Posterior vena cava (tissue), 2 donors: ENCODE data around the gene HRG. TPM values are rescaled to one million over a fixed set of nuclear protein-coding genes. Genes with fewer than 3 reads are reported as not detected.
A peak's percentile ranks its signal among the peaks of the same experiment; 100 is the strongest.
"Not testable (repeated sequence)": the region's sequence is repeated elsewhere in the genome, so short reads cannot be mapped to it uniquely, and the experiment has no call there.

Source experiments
- DNase-seq: peaks from one replicate; pipeline ENCODE4 v3.0.0-alpha.2; 2020; ENCODE audit warnings: low spot score
- intact Hi-C, 2 donors: fragments of 100-400 bp; cut with DNase I; formaldehyde crosslinking; loops; one replicate each; pipeline versions ENCODE4 v1.14.1 to v1.14.2; 2022 to 2023
- long read RNA-seq, 2 donors: library from polyadenylated mRNA; unstranded; transcript quantifications; one replicate each; pipeline ENCODE4 v2.0.0, GENCODE V29; 2020 to 2021
- total RNA-seq, 2 donors: library from RNA; stranded (reverse); fragmentation: NEBNext Ultra II Directional; extraction: Animal tissue kit (Norgen Biotek cat#: 25700); gene quantifications; one replicate each; pipeline ENCODE4 v1.2.1, GENCODE V29; 2021
- donor health status: DM: yes; HTN: yes; CAD: no.
- donor health status: DM: yes; HTN: yes; CAD: no.

HRG gene
- not detected for total RNA-seq
- long read RNA-seq, donor 1 = 0 reads
- long read RNA-seq, donor 2 = 0 reads

GRCh38 chr3:186665625-186666188, at the start of gene HRG:
TSS of gene HRG (plus strand) at chr3:186666014. CDS start at chr3:186666032, 18 bp downstream.
- intact Hi-C loops = no loop called here
- no peak for DNase-seq

GRCh38 chr3:186616299-186616617, 49.6 kb upstream of the HRG start:
- intact Hi-C loops = loop anchor here (5.0 to 10.0 kb wide), 2 partner anchors 201 to 209 kb away; no protein-coding TSS in a partner anchor
- DNase-seq = no peak

DNA sequence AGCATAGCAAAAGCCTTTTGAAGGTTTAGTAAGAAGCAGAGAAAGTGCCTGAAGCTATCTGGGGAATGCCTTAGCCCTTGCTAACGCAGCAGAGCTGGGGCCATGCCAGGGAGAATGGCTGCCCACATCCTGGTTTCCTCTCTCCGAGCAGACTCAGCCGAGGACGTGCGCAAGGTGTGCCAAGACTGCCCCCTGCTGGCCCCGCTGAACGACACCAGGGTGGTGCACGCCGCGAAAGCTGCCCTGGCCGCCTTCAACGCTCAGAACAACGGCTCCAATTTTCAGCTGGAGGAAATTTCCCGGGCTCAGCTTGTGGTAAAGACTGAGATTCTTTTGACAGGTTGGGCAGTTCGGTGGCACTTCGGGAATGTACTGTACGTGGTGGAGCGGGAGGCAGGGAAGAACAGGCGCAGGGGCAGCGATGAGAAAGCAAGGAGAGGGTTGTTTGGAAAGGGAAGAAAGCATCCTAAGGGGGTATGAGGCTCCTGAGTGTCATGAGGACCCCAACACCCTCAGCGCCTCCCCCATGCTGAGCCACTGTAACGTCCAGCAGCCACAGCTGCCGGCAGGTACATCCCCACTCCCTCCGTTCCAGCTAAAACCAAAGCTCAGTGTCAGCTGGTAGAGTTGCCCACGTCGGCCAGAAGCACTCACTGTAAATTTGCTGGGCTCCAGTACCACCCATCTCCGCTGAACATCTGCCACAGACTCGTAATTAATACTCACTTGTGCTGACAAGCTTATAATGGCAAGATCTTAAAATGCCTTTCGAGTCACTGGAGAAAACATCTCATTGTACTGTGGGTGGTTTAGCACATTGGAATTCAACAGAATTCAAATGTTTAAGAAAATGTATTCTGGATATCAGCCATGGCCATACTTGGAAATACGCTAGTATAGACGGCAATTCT, 48.5 kb upstream of the HRG start:
- intact Hi-C loops = loop anchor here (5.0 to 10.0 kb wide), 2 partner anchors 200 to 208 kb away; no protein-coding TSS in a partner anchor
- peak; percentile 97 for DNase-seq

GRCh38 chr3:186618318-186618938, 47.4 kb upstream of the HRG start:
- intact Hi-C loops = loop anchor here (5.0 to 10.0 kb wide), 2 partner anchors 199 to 206 kb away; no protein-coding TSS in a partner anchor
- no peak for DNase-seq

DNA sequence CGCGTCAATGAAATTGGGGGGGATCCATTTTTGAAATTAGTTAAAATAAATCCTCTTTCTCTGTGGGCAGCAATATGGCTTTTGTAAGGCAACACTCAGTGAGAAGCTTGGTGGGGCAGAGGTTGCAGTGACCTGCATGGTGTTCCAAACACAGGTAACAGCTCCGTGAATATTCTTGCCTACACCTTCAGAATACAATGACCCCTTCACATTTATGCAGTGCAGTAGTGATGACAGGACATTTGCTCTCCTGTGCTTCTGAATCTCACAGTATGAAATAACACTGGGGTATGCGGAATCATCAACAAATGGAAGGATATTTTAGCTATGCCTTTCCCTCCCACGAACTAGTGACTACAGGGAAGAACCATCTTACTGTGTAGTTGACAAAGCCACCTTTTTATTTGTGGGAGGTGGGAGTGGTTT, 46.0 kb upstream of the HRG start:
- DNase-seq = no peak
- intact Hi-C loops = loop anchor here (5.0 to 10.0 kb wide), 2 partner anchors 198 to 205 kb away; no protein-coding TSS in a partner anchor

DNA sequence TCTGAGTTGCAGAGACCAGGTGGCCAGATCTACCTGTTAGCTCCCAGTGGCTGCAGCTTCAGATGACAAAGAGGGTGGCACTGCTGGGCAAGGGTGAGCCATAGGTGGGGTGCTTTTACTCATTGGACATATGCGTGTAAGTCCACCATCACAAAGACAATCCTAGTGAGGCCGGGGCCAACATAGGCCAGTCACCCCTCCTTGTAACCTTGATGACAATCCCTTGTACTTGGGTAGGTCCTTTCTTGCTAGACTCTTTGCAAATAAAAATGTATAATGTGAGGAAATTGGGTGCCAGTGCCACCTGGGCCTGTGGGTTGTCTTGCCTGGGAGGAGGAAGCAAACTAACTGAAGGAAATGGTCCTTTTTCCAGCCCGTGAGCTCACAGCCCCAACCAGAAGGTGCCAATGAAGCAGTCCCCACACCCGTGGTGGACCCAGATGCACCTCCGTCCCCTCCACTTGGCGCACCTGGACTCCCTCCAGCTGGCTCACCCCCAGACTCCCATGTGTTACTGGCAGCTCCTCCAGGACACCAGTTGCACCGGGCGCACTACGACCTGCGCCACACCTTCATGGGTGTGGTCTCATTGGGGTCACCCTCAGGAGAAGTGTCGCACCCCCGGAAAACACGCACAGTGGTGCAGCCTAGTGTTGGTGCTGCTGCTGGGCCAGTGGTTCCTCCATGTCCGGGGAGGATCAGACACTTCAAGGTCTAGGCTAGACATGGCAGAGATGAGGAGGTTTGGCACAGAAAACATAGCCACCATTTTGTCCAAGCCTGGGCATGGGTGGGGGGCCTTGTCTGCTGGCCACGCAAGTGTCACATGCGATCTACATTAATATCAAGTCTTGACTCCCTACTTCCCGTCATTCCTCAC, 45.4 kb upstream of the HRG start:
- intact Hi-C loops = no loop called here
- DNase-seq = no peak

DNA sequence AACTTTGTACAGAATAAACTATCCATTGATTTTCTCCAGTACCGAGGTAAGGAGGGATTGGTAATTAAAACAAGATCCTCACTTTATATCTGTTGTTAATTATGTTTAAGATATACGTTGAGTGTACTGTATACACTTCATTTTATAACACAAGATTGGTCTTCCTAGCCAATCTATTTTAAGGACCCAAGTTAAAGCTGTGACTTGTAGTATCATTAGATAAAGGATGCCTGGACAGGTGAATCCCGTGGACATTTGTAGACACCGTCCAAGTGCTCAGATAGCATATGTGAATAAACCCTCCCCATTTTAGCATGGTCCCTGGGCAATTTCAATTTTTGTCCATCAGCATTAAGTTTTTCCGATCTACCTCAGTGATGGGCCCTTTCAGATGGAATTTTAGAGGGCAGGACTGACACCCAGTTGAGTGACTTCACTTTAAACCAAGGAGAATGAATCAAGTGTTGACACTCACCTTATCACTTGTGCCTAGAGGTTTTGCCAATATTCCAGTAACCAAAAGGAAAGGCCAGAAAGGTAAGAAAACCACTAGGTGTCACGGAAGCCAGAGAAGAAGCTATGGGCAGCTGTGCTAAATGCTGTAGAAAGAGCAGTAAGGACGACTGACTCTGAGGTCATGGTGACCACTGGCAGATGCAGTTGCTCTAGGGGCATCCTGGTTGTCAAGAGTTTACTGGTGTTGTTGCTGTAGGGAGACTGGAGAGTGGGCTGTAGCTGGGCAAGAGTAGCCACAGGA, 43.7 kb upstream of the HRG start:
- intact Hi-C loops = no loop called here
- DNase-seq = no peak

DNA sequence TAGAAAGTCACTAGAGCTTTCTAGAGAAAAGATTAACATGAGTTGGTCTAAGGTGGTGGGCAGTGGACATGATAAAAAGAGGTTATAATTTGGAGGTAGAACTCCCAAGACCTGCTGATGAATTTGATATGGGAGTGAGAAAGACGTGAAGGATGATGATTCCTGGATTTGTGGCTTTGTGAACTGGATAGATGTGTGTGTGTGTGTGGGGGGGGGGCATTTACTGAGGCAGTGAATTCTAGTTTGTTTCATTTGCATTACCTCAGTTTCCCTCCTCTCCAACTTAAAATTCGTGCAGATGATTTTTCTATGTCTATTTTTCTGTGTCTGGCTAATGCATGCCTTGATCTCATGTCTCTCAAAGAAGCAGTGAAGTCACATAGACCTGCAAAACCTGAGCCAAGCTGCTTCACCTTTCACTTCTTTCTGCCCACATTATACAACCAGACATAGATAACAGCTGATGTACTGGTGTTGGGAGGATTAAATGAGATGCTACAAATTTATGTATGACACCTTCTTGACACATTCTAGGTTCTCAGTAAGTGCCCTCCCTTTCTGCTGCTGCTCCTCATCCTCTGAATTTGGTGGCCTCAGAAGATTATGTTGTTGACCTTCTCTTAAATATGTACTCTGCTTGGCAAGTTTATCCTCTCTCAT, 43.0 kb upstream of the HRG start:
- DNase-seq = no peak
- intact Hi-C loops = no loop called here

GRCh38 chr3:186624598-186624997, 41.2 kb upstream of the HRG start:
- DNase-seq = no peak
- intact Hi-C loops = loop anchor here in 1 of 2 donors (2.0 kb wide), 1 partner anchor 20 kb away; no protein-coding TSS in a partner anchor

DNA sequence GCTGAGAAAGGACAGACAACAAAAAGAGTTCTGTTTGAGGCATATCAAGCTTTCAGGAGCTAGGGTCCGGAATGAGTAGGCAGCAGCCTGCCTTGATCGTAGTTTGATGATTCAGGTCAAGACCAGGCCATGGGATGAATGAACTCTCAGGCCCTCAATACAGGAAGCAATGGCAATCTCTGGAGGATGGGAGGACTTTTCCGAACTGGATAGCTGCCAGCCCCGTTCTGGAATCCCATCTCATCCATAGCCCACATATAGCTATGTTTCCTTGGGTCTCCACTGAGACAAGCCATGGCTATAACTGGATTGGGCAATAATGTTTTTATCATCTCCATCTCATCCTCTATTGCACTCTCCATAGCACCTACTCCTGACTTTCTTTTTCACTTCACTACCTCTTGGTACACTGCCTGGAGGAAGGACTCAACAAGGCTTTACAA, 40.2 kb upstream of the HRG start:
- DNase-seq = no peak
- intact Hi-C loops = loop anchor here in 1 of 2 donors (2.0 kb wide), 1 partner anchor 19 kb away; no protein-coding TSS in a partner anchor

DNA sequence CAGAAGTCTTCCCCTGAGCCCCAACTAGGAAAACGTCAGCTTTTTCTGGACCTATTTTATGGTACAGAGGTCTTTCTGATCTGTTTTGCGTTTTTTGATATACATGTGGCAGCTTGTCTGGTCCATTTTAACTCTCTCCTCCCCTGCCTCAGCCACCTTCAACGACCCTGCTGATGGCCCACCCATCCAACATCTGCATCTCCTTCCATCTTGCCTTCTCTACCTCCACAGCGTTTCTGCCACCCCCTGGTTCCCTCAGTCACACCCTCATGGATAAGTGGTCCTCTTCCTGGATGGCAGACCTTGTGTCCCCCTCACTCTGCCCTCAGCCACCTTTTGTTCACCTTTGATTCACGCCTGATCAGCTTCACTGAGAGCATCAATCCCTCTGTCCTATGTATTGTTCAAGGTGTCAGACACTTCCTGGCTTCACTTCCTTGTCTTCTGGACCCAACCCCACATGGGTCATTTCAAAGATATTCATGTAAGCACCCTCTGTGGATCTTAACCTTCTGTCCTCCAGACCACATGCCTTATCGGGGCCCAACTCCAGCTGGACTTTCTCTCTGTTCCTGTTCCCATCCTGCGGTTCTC, 39.5 kb upstream of the HRG start:
- intact Hi-C loops = no loop called here

DNA sequence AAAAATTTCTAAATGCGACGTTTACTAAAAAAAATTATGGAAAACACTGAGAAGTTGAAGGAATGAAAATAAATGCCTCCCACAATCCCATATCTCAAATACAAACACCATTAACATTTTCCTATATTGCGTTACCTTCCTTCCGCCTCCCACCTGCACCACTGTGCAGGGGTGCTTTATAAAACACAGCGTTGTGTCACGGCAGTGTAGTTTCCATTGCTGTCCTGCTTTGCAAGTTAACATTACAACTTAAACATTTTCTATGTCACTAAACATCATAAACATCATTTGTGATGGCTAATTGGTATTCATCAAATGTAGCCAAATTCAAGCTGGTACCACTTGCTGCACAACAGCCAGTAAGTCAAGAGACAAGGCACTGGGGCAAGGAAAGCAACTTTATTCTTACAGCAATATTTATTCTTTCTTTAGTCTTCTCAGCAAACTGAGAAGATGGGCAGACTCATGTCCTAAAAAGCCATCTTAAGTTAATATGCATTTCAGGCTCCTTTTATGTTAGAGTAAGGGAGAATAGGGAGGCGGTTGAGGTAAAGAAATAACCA, 37.9 kb upstream of the HRG start:
- intact Hi-C loops = no loop called here
- no peak for DNase-seq

More for the DNA sequence above, 39.5 kb upstream of the HRG start:
- no peak for DNase-seq

DNA sequence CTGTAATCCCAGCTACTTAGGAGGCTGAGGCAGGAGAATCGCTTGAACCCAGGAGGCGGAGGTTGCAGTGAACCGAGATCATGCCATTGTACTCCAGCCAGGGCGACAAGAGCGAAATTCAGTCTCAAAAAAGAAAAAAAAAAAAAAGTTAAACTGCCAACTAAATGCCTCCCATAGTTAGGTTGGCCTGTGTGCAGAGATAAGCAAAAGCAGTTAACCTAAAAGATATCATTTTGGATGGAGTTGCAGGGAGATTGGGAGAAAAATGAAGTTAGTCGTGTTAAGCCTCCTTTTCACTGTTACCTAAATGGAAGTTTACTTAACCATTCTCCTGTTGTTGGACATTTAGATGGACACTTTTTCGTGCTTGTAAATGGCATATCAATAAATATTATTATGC, 37.1 kb upstream of the HRG start:
- no peak for DNase-seq

GRCh38 chr3:186630950-186631641, 34.7 kb upstream of the HRG start:
- DNase-seq = no peak
- intact Hi-C loops = no loop called here

More for the DNA sequence above, 37.1 kb upstream of the HRG start:
- intact Hi-C loops = no loop called here

GRCh38 chr3:186633481-186633880, 32.3 kb upstream of the HRG start:
- no peak for DNase-seq
- intact Hi-C loops = no loop called here

DNA sequence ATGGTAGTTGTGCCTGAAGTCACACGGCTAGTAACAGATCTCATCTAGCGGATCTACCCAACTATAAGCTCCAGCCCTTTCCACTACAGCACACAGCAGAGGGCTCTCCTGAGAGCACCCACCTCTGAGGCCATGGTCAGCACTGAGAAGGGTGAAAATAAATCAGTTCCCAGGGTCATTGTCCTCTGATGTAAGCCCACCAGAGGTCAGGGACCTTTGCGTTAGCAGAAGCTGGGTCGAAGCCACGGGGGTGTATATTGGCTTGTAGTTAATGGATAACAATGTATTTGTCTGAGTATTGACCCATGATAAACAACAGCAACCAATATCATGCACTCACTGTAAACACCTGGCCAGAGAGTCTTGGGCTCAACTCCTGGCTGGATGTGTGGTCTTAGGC, 31.6 kb upstream of the HRG start:
- DNase-seq, intact Hi-C loops: not testable (repeated sequence)
